ENCODE results near the gene ADRM1.

The ADRM1 gene

DNA sequence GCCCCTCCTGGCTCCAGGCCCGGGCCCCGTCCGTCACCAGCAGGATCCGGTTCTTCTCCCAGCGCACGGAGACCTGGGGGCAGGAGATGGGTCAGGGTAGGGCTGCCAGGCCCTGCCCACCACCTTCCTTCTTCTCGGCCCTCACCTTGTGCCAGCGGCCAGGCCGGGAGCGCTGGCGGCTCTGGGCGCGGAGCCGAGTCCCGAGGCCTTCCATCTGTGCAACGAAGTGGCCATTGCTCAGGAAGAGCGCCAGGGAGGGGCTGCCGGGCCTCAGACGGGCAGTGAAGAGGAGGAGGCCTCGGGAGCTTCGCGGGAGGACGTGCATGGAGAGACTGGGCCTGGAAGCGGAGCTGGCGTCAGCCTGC lies 7.9 kb downstream of the ADRM1 start:
- DNase-seq (ENCODE audit: low read depth in 3 of 3) = no peak

DNA sequence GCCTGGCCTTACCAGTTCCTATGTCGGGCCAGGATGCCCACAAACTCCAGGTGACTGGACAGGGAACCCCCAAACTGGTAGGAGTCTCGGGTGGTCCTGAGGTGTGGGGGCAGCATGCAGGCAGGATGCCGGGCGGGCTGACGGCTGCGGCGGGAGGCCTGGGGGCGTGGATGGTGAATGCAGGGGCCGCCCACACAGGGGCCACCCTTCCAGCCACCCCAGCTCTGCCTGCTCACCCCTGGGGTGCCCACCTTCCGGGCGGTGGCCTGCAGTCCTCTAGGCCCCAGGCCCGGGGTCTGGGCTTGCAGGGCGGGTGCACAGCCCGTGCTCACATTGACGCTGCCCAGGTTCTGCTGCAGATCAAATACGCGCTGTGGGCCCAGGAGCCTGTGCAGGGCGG lies 8.4 kb downstream of the ADRM1 start:
- no peak for DNase-seq (ENCODE audit: low read depth in 3 of 3)

DNA sequence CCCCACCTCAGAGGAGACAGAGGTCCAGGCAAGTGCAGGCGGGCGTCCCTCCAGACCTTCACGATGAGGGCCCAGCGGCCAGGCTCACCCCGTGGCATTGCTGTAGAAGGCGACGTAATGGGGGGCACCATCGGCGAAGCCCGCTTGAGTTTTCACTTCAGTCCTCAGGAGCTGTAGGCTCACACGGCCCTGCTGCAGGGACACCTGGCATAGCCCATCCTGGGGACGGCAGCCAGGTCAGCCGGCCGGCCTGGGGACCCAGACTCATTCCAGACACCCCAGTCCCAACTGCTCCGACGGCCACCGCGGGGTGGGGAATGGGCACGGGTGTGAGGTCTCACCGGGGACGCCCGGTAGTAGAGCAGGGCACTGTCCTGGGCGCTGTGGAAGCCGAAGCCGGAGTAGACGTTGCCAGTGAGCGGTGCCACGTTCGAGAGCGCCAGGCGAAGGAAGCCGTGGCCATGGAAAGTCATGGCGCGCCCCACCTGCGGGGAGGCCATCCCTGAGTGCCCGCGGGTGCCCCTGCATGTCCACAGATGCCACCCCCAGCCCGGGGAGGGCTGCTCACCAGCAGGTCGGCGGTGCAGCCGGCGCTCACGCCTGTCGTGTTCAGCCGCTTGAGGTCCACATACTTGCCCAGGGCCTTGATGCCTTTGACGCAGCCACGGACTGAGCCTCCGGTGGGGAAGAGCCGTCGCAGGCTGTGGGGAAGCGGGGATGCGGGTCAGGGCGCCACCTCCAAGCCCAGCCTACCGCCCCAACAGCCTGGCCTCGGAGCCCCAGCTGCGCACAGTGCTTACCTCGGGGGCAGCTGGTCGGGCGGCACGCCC lies 9.2 kb downstream of the ADRM1 start:
- no peak for DNase-seq (ENCODE audit: low read depth in 3 of 3)

DNA sequence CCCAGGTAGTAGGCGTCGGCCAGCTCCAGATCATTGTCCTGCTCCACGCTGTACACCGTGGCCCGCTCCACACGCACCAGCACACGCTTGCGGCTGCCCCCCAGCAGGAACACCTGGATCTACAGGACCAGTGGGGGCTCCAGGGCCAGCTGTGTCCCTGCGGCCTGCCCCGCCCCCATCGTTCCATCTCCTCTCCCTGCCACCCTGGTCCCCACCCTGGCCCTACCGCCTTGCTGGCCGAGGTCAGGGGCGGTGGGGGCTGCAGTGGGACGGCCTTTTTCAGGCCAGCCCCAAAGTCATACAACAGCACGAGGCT lies 9.8 kb downstream of the ADRM1 start:
- DNase-seq (ENCODE audit: low read depth in 3 of 3) = no peak

DNA sequence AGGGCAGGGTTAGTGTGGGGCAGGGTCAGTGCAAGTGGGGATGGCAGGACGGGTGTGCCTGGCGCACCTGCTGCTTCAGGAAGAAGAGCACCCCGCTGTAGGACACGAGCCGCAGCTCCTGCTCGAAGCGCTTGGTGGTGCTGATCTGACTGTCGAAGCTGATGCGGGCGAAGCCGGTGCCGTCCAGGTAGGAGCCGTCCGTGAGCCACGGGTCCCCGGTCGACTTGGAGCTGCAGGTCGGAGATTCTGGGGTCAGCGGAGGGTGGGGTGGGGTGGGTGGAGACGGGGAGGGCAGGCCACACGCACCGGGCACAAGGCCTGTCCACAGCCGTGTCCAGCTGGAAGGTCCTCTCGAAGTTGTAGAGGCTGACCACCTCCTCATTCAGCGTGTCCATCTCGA lies 10.2 kb downstream of the ADRM1 start:
- DNase-seq (ENCODE audit: low read depth in 3 of 3) = no peak

DNA sequence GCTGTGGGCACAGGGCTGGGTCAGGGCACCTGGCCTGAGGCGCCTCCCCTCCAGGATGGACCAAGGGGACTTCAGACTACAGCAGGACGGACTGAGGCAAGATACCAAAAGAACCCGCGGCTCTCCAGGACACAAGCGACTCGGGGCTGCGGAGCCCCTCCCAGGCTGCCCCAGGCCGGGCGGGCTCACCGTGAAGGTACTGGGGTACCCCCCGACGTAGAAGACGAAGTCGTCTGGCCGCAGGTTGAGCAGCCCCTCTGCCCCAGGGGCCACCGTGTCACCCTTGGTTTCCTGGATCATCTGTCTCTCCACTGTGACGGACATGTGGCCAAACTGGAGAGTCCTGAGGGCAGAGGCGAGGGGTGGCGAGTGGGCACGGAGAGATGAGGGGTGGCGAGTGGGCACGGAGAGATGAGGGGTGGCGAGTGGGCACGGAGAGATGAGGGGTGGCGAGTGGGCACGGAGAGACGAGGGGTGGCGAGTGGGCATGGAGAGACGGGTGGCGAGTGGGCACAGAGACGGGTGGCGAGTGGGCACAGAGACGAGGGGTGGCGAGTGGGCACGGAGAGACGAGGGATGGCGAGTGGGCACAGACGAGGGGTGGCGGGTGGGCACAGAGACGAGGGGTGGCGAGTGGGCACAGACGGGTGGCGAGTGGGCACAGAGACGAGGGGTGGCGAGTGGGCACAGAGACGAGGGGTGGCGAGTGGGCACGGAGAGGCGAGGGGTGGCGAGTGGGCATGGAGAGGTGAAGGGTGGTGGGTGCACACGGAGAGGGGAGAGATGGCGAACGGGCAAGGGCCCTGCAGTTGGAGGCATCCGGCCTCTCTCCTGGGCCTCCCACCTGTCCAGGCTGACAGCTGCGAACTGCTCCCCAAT lies 10.9 kb downstream of the ADRM1 start:
- DNase-seq (ENCODE audit: low read depth in 3 of 3) = no peak

DNA sequence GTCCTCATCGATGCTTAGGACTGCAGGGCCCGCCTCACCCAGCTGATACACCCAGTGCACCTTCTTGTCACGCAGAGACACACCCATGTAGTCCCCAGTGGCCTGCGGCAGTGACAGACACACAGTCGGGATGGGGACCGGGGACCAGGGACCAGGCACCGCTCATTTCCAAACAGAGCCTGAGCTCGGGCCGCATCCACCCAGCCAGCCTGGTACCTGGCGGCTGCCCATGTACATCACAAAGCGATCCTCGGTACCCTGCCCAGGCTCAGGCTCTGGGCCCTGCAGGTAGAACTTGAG lies 11.5 kb downstream of the ADRM1 start:
- no peak for DNase-seq (ENCODE audit: low read depth in 3 of 3)

DNA sequence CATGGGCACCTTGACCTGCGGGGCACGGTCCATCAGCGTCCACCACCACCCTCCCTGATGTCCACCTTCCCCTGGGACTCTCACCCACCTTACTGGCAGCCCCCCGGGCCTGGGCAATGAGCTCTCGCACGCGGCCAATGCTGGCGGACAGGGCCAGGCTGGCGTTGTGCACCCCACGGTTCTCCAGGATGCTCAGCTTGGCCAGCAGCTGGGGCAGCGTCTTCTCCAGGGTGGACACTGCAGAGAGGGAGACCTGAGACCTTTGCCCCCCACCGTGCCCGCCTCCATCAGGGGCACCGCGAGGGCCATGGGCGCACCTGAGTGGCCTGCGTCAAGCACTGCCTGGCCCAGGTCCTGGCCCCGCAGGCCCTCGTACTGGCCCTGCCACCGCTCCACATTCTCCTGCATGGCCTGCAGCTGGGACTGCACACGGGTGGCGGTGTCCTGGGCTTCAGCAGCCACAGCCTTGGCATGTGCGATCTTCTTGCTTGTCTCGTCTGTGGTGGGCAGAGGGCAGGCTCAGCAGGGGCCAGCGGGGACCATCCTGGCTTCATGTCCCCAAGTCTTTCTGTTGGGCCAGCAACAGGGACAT lies 12.0 kb downstream of the ADRM1 start:
- DNase-seq (ENCODE audit: low read depth in 3 of 3) = no peak

DNA sequence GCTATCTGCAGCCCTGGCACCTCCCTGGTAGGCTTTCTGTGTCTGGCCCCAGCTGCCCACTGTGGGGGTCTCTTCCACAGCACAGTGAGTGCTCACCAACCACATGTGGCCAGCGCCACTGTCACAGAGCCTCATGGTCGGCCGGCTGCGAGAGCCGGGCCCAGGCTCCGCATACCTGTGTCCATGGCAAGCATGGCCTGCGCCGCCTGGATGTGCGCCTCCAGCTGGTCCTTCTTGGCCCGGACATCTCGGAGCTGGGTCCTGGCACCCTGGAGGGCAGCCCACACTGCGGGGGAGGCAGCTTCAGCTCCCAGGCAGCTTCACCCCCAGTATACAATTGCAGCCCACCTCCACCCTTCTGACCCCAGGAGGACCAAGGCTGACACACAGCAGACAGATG lies 13.0 kb downstream of the ADRM1 start:
- no peak for DNase-seq (ENCODE audit: low read depth in 3 of 3)

DNA sequence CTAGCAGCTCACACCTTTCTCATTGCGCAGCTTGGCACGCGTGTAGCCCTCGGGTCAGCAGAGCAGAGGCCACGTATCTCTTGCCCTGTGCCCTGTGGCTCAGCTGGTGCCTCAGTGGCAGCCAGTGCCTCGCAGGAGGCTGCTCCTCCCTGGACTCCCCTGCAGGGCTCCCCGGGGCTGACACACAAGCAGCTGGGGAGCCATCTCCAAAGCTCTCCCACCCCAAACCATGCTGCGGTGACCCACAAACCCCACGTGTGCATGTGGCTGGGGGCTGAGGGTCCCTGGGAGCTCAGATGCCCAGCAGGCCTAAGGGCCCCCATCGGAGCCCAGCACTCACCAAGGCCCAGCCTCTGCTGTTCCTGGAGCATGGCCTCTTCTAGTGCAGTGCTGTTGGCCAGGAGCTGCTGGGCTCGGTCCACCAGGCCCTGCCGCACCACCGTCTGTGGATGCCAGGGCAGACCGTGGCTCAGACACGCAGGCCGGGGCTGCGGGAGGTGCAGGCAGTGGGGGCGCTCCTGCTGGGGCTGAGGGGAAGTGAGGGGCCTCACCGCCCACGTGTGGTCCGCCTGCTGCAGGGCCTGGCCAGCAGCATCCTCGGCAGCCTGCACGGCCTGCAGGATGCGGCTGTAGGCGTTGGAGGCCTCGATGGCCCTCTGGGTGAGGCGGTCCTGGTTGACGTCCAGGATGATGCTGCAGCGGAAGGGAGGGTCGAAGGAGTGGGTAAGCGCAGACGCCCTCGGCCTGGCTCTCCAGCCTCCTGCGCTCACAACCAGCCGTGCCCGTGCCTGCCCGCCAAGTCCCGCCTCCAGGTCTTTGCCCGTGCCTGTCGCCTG lies 13.8 kb downstream of the ADRM1 start:
- no peak for DNase-seq (ENCODE audit: low read depth in 3 of 3)

DNA sequence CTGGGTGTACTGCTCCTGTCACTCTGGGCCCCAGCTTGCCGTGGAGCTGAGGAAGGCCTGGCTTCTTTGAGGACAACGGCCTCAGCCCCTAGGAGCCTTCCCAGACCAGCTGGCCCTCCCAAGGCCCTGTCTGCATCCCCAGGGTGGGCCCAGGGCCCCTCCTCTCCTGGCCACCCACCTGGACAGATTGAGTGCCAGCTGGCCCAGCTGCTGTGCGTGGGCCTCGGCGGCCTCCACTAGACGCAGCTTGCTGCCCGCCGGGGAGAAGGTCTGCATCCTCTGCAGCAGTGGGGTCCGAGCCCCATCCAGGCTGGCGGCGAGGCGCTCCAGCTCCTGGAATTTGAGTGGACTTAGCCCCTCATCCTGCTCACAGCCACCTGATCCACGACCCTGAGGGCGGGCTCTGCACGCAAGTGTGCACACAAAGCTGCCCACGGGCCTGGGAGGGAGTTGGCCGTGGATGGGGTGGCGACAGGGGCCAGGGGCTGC lies 14.4 kb downstream of the ADRM1 start:
- no peak for DNase-seq (ENCODE audit: low read depth in 3 of 3)

DNA sequence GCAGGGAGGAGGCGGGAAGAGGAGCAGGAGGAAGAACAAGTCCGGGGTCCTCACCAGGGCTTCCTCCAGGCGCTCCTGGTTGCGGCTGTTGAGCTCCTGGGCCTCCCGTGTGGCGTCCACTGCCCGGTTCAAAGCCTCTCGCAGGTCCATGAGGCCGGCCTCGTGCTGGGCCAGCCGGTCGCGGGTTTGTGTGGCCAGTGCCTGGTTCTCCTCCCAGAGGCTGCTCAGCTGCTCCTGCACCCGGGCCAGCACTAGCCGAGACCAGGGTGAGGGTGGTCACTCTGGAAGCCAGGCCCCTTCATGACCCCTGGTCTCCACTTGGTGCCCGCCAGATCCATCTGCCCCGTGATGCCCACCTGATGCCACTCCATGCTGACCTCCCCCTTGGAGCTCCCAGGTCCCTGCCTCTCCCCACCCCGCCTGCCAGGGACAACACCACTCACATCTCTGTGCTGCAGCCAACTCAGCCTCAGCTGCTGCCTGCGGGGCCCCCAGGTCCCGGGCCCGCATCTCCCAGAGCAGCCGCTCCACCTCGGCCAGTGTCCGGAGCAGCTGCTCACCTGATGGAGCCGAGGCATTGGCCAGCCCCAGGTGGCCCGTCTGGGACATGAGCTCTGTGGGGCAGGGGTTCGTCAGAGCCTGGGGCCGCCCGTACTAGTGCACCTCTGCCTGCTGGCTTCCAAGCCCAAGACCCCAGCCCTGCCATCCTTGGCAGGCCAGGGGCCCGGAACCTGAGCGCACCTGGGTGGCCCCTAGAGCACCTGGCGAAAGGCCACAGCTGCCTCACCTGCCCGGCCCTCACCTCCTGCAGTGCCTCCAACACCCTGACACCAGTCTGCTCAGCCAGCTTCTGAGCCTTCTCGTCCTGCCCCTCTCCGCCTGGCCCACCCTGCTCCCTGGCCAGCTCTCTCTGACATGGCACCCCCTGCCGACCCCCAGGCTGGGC lies 15.9 kb downstream of the ADRM1 start:
- DNase-seq (ENCODE audit: low read depth in 3 of 3) = no peak

DNA sequence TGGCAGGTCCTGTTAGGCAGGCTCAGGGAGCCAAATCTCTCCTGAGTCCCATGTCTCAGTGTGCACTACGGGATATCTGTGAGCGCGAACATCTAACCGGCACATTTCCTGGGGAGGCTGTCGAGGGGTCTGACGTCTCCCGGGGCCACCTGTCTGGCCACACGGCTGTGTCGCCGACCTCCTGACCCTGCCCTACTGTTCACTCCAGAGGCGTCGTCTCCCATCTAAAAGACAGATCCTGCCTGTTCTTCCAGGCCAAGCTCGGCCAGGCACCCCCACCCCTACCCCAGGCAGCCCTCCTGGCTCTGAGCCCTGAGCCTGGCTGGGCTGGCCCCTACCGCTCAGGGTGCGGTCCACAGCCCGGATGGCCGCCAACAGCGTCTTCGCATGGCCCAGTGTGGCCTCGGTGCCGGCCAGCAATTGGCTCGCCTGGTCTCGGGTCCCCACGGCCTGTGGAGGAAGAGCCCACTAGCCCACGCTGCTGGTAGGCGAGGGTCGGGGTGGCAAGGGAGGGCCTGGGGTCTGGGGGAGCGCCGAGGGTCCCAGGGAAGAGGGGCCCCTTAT lies 16.6 kb downstream of the ADRM1 start:
- DNase-seq (ENCODE audit: low read depth in 3 of 3) = no peak

DNA sequence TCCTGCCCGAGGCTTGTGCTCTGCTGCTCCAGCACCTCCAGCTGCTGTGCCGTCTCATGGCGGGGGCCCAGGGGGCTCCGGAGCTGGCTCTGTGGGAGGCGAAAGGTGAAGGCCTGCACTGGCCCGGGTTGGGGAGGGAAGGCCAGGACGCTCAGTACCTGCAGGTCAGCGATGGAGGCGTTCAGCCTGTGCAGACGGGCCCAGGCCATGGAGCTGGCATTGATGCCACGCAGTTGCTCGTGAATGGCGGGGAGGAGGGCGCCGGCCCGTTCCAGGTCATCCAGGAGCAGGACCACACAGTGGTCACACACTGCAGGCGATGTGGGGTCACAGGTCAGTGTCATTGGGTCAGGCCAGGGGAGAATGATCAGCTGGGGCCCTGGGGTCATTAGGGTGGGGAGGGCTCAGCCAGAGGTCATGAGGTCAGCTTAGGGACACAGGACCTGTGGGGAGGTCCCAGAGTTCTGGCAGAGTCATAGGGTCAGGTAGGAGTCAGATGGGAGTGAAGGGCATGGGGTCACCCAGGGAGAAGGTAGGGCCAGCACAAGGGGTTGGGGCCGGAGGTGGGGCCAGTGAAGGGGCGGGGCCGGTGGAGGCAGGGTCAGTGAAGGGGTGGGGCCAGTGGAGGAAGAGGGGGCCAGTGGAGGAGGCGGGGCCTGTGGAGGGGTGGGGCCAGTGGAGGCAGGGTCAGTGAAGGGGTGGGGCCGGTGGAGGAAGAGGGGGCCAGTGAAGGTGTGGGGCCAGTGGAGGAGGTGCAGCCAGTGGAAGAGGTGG lies 18.0 kb downstream of the ADRM1 start:
- DNase-seq (ENCODE audit: low read depth in 3 of 3) = no peak

DNA sequence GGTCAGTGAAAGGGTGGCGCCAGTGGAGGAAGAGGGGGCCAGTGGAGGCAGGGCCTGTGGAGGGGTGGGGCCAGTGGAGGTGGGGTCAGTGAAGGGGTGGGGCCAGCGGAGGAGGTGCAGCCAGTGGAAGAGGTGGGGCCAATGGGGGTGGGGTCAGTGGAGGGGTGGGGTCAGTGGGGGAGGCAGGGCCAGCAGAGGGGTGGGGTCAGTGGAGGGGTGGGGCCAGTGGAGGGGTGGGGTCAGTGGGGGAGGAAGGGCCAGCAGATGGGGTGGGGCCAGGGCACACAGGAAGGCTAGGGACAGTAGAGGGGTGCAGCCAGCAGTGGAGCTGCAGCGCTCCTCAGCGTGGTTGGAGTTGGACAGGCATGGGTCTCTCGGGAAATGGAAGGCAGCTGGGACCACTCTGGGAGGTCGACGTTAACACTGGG lies 18.7 kb downstream of the ADRM1 start:
- DNase-seq (ENCODE audit: low read depth in 3 of 3) = no peak

DNA sequence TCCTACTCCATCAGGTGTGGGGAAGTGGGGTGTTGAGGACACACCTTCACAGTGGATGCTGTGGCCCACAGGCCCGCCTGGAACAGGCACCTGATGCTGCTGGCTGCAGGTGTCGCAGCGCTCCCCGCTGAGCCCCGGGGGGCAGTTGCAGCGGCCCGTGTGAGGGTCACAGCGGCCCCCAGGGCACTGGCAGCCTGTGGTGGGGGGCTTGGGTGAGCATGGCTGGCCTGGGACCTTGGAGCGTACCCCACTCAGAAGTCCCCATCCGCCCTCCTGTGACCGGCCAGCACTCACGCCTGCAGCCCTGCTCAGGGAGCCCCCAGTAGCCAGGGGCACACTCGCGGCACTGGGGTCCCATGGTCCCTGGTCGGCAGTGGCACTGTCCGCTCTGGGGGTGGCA lies 19.2 kb downstream of the ADRM1 start:
- no peak for DNase-seq (ENCODE audit: low read depth in 3 of 3)

DNA sequence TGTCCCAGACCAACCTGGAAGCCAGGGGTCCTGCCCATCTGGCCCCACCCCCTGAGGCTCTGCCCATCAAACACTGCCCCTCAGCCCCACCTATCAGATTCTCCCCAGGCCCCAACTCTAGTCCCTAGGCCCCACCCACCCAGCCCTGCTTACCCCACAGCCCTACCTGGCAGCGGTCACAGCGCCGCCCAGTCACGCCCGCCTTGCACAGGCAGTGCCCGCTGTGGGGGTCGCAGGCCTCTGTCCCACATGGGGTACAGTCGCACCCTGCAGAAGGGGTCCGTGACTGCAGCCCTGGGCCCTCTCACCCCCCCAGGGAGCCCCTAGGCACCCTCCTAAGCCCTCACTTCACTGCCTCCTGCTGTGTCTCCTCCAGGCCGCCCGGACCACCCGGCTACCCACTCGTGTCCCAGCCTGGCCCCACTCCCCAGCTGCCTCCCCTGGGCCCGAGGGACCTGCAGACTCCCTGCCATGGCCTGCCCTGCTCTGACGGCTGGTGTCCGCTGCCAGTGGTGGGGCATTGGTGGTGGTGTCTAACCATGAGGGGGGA lies 19.8 kb downstream of the ADRM1 start:
- DNase-seq (ENCODE audit: low read depth in 3 of 3) = no peak

DNA sequence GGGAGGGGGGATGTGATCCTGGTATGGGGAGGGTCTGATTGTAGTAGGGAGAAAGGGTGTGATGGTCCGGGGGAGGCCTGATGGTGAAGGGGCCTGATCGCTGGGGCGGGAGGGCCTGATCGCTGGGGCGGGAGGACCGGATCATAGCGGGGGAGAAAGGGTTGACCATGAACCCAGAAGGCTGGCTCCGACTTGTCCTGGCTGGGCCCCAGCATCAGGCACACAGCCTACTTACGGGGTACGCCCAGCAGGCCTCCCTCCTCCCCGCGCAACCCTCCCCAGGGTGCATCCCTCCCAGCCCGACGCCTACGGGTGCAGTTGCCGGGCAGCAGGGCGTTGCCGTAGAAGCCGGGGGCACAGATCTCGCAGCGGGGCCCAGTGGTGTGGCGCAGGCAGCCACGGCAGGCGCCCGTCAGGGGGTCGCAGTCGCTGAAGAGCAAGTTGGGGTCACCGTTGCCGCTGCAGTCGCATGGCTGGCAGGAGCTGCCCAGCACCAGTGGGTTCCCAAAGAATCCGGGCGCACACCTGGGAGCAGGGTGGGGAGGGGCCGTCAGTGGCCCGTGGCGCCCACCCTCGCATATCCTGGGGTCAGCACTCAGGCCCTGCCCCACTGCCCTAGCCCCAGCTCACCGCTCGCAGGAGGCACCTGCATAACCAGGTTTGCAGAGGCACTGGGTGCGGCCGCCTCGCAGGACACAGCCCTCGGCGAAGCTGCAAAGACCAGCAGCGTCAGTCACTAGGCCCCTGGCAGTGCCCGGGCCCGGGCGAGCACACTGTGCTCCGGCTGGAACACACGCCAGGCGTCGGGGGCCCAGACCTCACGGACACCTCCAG lies 20.6 kb downstream of the ADRM1 start:
- no peak for DNase-seq (ENCODE audit: low read depth in 3 of 3)

Data from stimulated activated CD4-positive, alpha-beta T cell treated with anti-CD3 and anti-CD28 coated beads, TNF-alpha, amount 100 ng/mL, for 4 hours (primary cell).